A549 (cell line): ENCODE results near the gene FKBP15. TPM values are rescaled to one million over a fixed set of nuclear protein-coding genes. Genes with fewer than 3 reads are reported as not detected.

Source experiments
- ATAC-seq, 2 experiments: fragments of 200-7000 bp in 1 of 2; fragments of >200 bp in 1 of 2; cut with Nextera tagmentation in 1 of 2; cut with Tn5 transposase in 1 of 2; 3 replicates each; pipeline versions ENCODE4 v1.8.0 to v1.9.1; 2018 to 2020; ENCODE audit warnings: mild to moderate bottlenecking in 1 of 2, moderate library complexity in 1 of 2
- CTCF ChIA-PET: fragments of 300-600 bp; sonication (Branson Sonifier 250); formaldehyde crosslinking; extraction: SDS; loops from one replicate; lab custom pipeline; 2021; ENCODE audit warnings: antibody characterized with exemption, inconsistent platforms; lab: Yijun Ruan, JAX
- POLR2A ChIA-PET: fragments of 350-600 bp; formaldehyde crosslinking; extraction: SDS; loops from one replicate; lab custom pipeline; 2021; ENCODE audit warnings: antibody characterized with exemption, inconsistent platforms; lab: Yijun Ruan, JAX
- DNase-seq, 2 experiments: peaks; one replicate each; pipeline versions ENCODE4 v3.0.0 to v3.0.0-alpha.2; 2011 to 2016; ENCODE audit warnings: low read depth in 1 of 2, low spot score in 1 of 2
- FAIRE-seq: peaks from 2 replicates; lab custom pipeline; 2011; peaks lifted over from hg19 to GRCh38; lab: Jason Lieb, UNC
- H3K27ac ChIP-seq, 2 experiments: fragments of >200 bp; sonication (Bioruptor Twin); formaldehyde crosslinking; 3 replicates each; pipeline ENCODE4 v1.5.1; 2016 to 2017
- H3K4me1 ChIP-seq: fragments of >200 bp; sonication (Bioruptor Twin); formaldehyde crosslinking; 3 replicates; pipeline ENCODE4 v1.6.1; 2016
- H3K4me2 ChIP-seq: fragments of >200 bp; sonication (Bioruptor Twin); formaldehyde crosslinking; 3 replicates; pipeline ENCODE4 v1.6.1; 2016
- H3K4me3 ChIP-seq: fragments of >200 bp; sonication (Bioruptor Twin); formaldehyde crosslinking; 3 replicates; pipeline ENCODE4 v1.5.1; 2016
- H3K9me3 ChIP-seq: fragments of >200 bp; sonication (Bioruptor Twin); formaldehyde crosslinking; 3 replicates; pipeline ENCODE4 v1.6.1; 2016
- ATOH8 ChIP-seq: fragments of 250-450 bp; sonication (Bioruptor Pico); IDR thresholded peaks from 2 replicates; pipeline ENCODE4 v1.5.0; 2020; ENCODE audit warnings: low read depth, mild to moderate bottlenecking, moderate library complexity
- BCL3 ChIP-seq: fragments of >200 bp; sonication (Bioruptor Twin); formaldehyde crosslinking; IDR thresholded peaks from 3 replicates; pipeline ENCODE4 v1.6.1; 2016
- CTCF ChIP-seq: fragments of >200 bp; sonication (Bioruptor Twin); formaldehyde crosslinking; IDR thresholded peaks from 3 replicates; pipeline ENCODE4 v1.5.1; 2016
- EHF ChIP-seq: fragments of 250-450 bp; sonication (Bioruptor Pico); IDR thresholded peaks from 2 replicates; pipeline ENCODE4 v1.5.0; 2020; ENCODE audit warnings: mild to moderate bottlenecking
- FOSB ChIP-seq: fragments of 250-450 bp; sonication (Bioruptor Pico); IDR thresholded peaks from 2 replicates; pipeline ENCODE4 v1.5.0; 2020; ENCODE audit warnings: mild to moderate bottlenecking, moderate library complexity
- FOSL2 ChIP-seq, 2 experiments: fragments of 450-650 bp in 1 of 2; fragments of >200 bp in 1 of 2; sonication (Bioruptor Twin) in 1 of 2; formaldehyde crosslinking; IDR thresholded peaks; 2 replicates each; pipeline versions ENCODE4 v1.5.0 to v1.6.1; 2016 to 2020; ENCODE audit warnings: mild to moderate bottlenecking in 1 of 2, moderate library complexity in 1 of 2
- HEYL ChIP-seq: fragments of 250-450 bp; sonication (Bioruptor Pico); IDR thresholded peaks from 2 replicates; pipeline ENCODE4 v1.8.0; 2021; ENCODE audit warnings: mild to moderate bottlenecking, moderate library complexity
- JUNB ChIP-seq: fragments of >200 bp; sonication (Bioruptor Twin); formaldehyde crosslinking; IDR thresholded peaks from 2 replicates; pipeline ENCODE4 v1.6.1; 2016
- MAFK ChIP-seq: fragments of 450-650 bp; IDR thresholded peaks from 2 replicates; pipeline ENCODE4 v1.6.1; 2014; ENCODE audit not compliant: partially characterized antibody
- MYC ChIP-seq: IDR thresholded peaks from 2 replicates; pipeline ENCODE4 v1.6.1; 2012; ENCODE audit warnings: mild to moderate bottlenecking, inconsistent platforms, low read length, improper control_type of control experiment, borderline replicate concordance
- PHF8 ChIP-seq: fragments of 200-600 bp; sonication (generic); IDR thresholded peaks from 2 replicates; pipeline ENCODE4 v1.6.1; 2016; ENCODE audit warnings: low read depth, mild to moderate bottlenecking, antibody characterized with exemption, moderate library complexity, borderline replicate concordance
- POLR2AphosphoS2 ChIP-seq: conservative IDR thresholded peaks from 2 replicates; pipeline ENCODE4 v1.6.1; 2012; ENCODE audit warnings: low read length, improper control_type of control experiment, inconsistent platforms
- REST ChIP-seq: fragments of 200-600 bp; sonication (generic); IDR thresholded peaks from 2 replicates; pipeline ENCODE4 v1.6.1; 2016; ENCODE audit warnings: antibody characterized with exemption, mild to moderate bottlenecking, moderate library complexity
- RFX5 ChIP-seq: fragments of 450-650 bp; IDR thresholded peaks from 2 replicates; pipeline ENCODE4 v1.7.1; 2014; ENCODE audit warnings: antibody characterized with exemption, mild to moderate bottlenecking, moderate library complexity
- RNF2 ChIP-seq: fragments of 200-600 bp; sonication (generic); IDR thresholded peaks from 2 replicates; pipeline ENCODE4 v1.6.1; 2016; ENCODE audit warnings: low read depth, mild to moderate bottlenecking, antibody characterized with exemption, moderate library complexity, borderline replicate concordance
- SMC3 ChIP-seq: fragments of >200 bp; sonication (Bioruptor Twin); formaldehyde crosslinking; IDR thresholded peaks from 3 replicates; pipeline ENCODE4 v1.6.1; 2018; ENCODE audit warnings: inconsistent platforms
- TP53 ChIP-seq: fragments of 250-450 bp; sonication (Bioruptor Pico); IDR thresholded peaks from 2 replicates; pipeline ENCODE4 v1.5.0; 2021; ENCODE audit warnings: mild to moderate bottlenecking, moderate library complexity
- ZC3H11A ChIP-seq: fragments of 450-650 bp; IDR thresholded peaks from 2 replicates; pipeline ENCODE4 v1.6.1; 2014; ENCODE audit warnings: antibody characterized with exemption, mild to moderate bottlenecking
- WGBS: methylation state at CpG from one replicate; pipeline ENCODE4 v1.1.6; 2017; ENCODE audit errors: missing lambda C conversion rate; 5-methylcytosine and 5-hydroxymethylcytosine counted together
- polyA plus RNA-seq, 4 experiments: library from polyadenylated mRNA; depleted of rRNA in 3 of 4; stranded (reverse); fragments of >200 nt; fragmentation: RNase III in 1 of 4; extraction: RNeasy Plus Mini Kit Qiagen cat#74134 plus additional on column Dnase treatment in 1 of 4; gene quantifications; 2 replicates in 3 of 4; 3 replicates in 1 of 4; pipeline ENCODE4 v1.2.3, GENCODE V29; 2011 to 2017
- TF ChIP-seq, protein P1 (sequence below): fragments of 250-450 bp; sonication (Bioruptor Pico); IDR thresholded peaks from 2 replicates; pipeline ENCODE4 v1.5.0; 2021; ENCODE audit warnings: mild to moderate bottlenecking, moderate library complexity, borderline replicate concordance

Gene FKBP15
- polyA plus RNA-seq, 2 of the 4 experiments (the other 2 are of a cell fraction) = 14.1 to 26.0 TPM

- no peak overlapping the region for H3K4me3 ChIP-seq
- no peak for FAIRE-seq
- 0 out of 3 replicates have a peak, but pooled peaks cover 3% of the 10 kb centered on the region for H3K4me1 ChIP-seq
- no peak overlapping the region for H3K4me2 ChIP-seq
- TF ChIP-seq ZC3H11A = no peak
- TF ChIP-seq JUNB = no peak
- TF ChIP-seq, protein P1, sequence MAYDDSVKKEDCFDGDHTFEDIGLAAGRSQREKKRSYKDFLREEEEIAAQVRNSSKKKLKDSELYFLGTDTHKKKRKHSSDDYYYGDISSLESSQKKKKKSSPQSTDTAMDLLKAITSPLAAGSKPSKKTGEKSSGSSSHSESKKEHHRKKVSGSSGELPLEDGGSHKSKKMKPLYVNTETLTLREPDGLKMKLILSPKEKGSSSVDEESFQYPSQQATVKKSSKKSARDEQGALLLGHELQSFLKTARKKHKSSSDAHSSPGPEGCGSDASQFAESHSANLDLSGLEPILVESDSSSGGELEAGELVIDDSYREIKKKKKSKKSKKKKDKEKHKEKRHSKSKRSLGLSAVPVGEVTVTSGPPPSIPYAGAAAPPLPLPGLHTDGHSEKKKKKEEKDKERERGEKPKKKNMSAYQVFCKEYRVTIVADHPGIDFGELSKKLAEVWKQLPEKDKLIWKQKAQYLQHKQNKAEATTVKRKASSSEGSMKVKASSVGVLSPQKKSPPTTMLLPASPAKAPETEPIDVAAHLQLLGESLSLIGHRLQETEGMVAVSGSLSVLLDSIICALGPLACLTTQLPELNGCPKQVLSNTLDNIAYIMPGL (CRISPR knock-in tag) = no peak
- TF ChIP-seq FOSB (CRISPR knock-in tag) = no peak
- TF ChIP-seq REST = no peak
- TF ChIP-seq POLR2AphosphoS2 = no peak
- no peak for TF ChIP-seq PHF8
- no peak for TF ChIP-seq SMC3
- TF ChIP-seq ATOH8 (CRISPR knock-in tag) = no peak
- TF ChIP-seq MAFK = no peak
- no peak for TF ChIP-seq RNF2
- TF ChIP-seq TP53 = no peak
- no peak for TF ChIP-seq HEYL
- no peak for TF ChIP-seq CTCF
- WGBS = 90% methylated on average over 3 of the region's 3 CpGs
- no peak for DNase-seq
- no peak for ATAC-seq
- ChIA-PET CTCF (interaction anchor here (0.7 to 1.0 kb wide), 2 partner anchors 8 to 25 kb away, joined by 3 to 4 read pairs; no protein-coding TSS in a partner anchor), POLR2A (interaction anchor here (0.8 kb wide), 1 partner anchor 68 kb away, joined by 5 read pairs; the partner anchor contains the start of genes FKBP15 and SLC31A1)
- no peaks in the 10 kb centered on the region for H3K9me3 ChIP-seq
- no peak overlapping the region for H3K27ac ChIP-seq
Measured at GRCh38 chr9:113152699-113153098, 68.4 kb downstream of the FKBP15 start.

- TF ChIP-seq RFX5 (no peak), HEYL (no peak), MAFK (no peak), FOSL2 (IDR thresholded peaks at IDR 0.05) (no peak), FOSL2 (CRISPR knock-in tag; IDR thresholded peaks at IDR 0.05) (no peak), BCL3 (no peak), MYC (no peak), EHF (CRISPR knock-in tag) (no peak)
- CTCF ChIA-PET = interaction anchor here (0.8 to 2.9 kb wide), 8 partner anchors 7 to 122 kb away, joined by 3 to 10 read pairs (median 4); no protein-coding TSS in a partner anchor
- no peak for FAIRE-seq
- Histone ChIP-seq H3K4me3 (peak overlapping the region; percentile 76), H3K27ac (no peak overlapping the region), H3K9me3 (no peaks in the 10 kb centered on the region), H3K4me1 (0 out of 3 replicates have a peak, but pooled peaks cover 3% of the 10 kb centered on the region), H3K4me2 (peak overlapping the region; percentile 79)
- WGBS = 86% methylated on average over 11 of the region's 11 CpGs
- no peak for DNase-seq
- ATAC-seq = no peak
- POLR2A ChIA-PET = interaction anchor here (0.6 to 1.6 kb wide), 3 partner anchors 69 to 562 kb away, joined by 4 to 6 read pairs (median 5); partner anchors contain the start of genes FKBP15 and SLC31A1
Measured at GRCh38 chr9:113151696-113152630, 69.1 kb downstream of the FKBP15 start.
